Progenitor cell of endocrine pancreas (in vitro differentiated cells): ENCODE results near the gene SEM1. TPM values are rescaled to one million over a fixed set of nuclear protein-coding genes. Genes with fewer than 3 reads are reported as not detected.
"Not testable (repeated sequence)": the region's sequence is repeated elsewhere in the genome, so short reads cannot be mapped to it uniquely, and the experiment has no call there.

Experiments
- DNase-seq: peaks from one replicate; pipeline ENCODE4 v3.0.0; 2021; ENCODE audit warnings: low spot score; ENCODE audit not compliant: unreplicated experiment
- H3K27ac Mint-ChIP-seq: 2 replicates; pipeline ENCODE4 v1.8.0; 2021; ENCODE audit warnings: mild to moderate bottlenecking, moderate library complexity, mixed read lengths
- H3K27me3 Mint-ChIP-seq: 2 replicates; pipeline ENCODE4 v1.8.0; 2021; ENCODE audit warnings: mixed read lengths
- H3K36me3 Mint-ChIP-seq: 2 replicates; pipeline ENCODE4 v1.8.0; 2022; ENCODE audit warnings: mixed read lengths; ENCODE audit not compliant: insufficient read depth
- H3K4me1 Mint-ChIP-seq: 2 replicates; pipeline ENCODE4 v1.8.0; 2021; ENCODE audit warnings: low read depth, mixed read lengths
- H3K4me3 Mint-ChIP-seq: 2 replicates; pipeline ENCODE4 v1.8.0; 2021; ENCODE audit warnings: low read depth, mild to moderate bottlenecking, moderate library complexity, mixed read lengths
- H3K9me3 Mint-ChIP-seq: 2 replicates; pipeline ENCODE4 v1.8.0; 2021; ENCODE audit warnings: low read depth, mixed read lengths
- CTCF ChIP-seq: fragments of 200-600 bp; sonication (generic); IDR thresholded peaks from one replicate; pipeline ENCODE4 v1.5.0; 2021; ENCODE audit warnings: antibody characterized with exemption, mild to moderate bottlenecking; ENCODE audit not compliant: unreplicated experiment
- long read RNA-seq: library from polyadenylated mRNA; unstranded; transcript quantifications from one replicate; pipeline ENCODE4 v2.0.0, GENCODE V29; 2020
- total RNA-seq: library from RNA; stranded (reverse); gene quantifications from 2 replicates; pipeline ENCODE4 v1.2.1, GENCODE V29; 2021

SEM1 gene
- 62.9 and 64.2 TPM in 2 replicates for total RNA-seq
- long read RNA-seq, transcript SEM1-201 (3 exons, 1,314 nt): major isoform, 44 of 73 reads
- long read RNA-seq, partial matches to known transcripts: 3 of 73 reads
- long read RNA-seq, other reads (novel, unspliced or antisense): 20 of 73 reads

- TF ChIP-seq CTCF: no peak
- peak; percentile 40 for DNase-seq
- H3K27me3 Mint-ChIP-seq: peaks cover 8% of the 10 kb centered on the region
- H3K4me3 Mint-ChIP-seq: peak within 1 kb of the TSS; percentile 99
- peaks cover 16% of the 10 kb centered on the region for H3K9me3 Mint-ChIP-seq
- peaks cover 3% of the 10 kb centered on the region for H3K36me3 Mint-ChIP-seq
- H3K4me1 Mint-ChIP-seq: peaks cover 14% of the 10 kb centered on the region
- H3K27ac Mint-ChIP-seq: peak within 1 kb of the TSS; percentile 100
These were observed at the start of gene SEM1 for GRCh38 chr7:96709381-96710228. Gene SEM1 (minus strand): TSS chr7:96709846. CDS start chr7:96709763, 83 bp downstream.

DNA sequence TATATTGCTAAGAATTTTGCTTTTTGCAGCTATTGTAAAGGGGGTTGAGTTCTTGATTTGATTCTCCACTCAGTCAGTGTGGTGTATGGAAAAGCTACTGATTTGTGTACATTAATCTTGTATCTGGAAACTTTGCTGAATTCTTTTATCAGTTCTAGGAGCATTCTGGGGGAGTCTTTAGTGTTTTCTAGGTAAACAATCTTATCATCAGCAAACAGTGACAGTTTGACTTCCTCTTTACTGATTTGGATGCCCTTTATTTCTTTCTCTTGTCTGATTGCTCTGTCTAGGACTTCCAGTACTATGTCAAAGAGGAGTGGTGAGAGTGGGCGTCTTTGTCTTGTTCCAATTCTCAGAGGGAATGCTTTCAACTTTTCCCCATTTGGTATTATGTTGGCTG is 48.2 kb upstream of the SEM1 start:
- H3K27me3 Mint-ChIP-seq, H3K4me1 Mint-ChIP-seq, H3K27ac Mint-ChIP-seq, H3K4me3 Mint-ChIP-seq, DNase-seq, H3K36me3 Mint-ChIP-seq: not testable (repeated sequence)
- peaks cover 24% of the 10 kb centered on the region for H3K9me3 Mint-ChIP-seq

- H3K4me3 Mint-ChIP-seq: no peak overlapping the region
- H3K27ac Mint-ChIP-seq: no peak overlapping the region
- H3K9me3 Mint-ChIP-seq: peaks cover 4% of the 10 kb centered on the region
- DNase-seq: no peak
- no peaks in the 10 kb centered on the region for H3K4me1 Mint-ChIP-seq
- TF ChIP-seq CTCF: no peak
- H3K27me3 Mint-ChIP-seq: peaks cover 3% of the 10 kb centered on the region
- H3K36me3 Mint-ChIP-seq: no peaks in the 10 kb centered on the region
These were observed 37.8 kb upstream of the SEM1 start for GRCh38 chr7:96747418-96747940.

- no peak overlapping the region for H3K27ac Mint-ChIP-seq
- no peak for DNase-seq
- H3K9me3 Mint-ChIP-seq: no peaks in the 10 kb centered on the region
These were observed 30.5 kb upstream of the SEM1 start for GRCh38 chr7:96740130-96740529.

DNA sequence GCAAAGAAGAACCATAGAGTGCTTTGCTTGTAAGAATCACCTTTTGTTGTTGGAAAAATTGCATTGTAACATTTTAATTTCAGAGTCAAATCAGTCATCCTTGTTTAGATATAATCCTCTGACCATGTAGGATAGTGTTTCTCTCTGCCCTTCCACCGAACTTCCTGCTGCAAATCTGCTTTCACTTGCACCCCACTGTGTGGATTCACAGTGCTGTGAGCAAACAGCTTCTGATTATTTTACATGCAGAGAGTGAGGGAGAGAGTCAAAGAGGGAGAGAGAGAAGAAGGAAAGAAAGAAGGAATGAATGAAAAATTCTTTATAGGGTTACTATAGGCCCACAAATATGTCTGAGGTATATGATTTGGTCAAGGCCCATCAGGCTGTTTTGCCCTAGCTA is 30.0 kb upstream of the SEM1 start:
- no peak for TF ChIP-seq CTCF
- no peak for DNase-seq

More at GRCh38 chr7:96740130-96740529, 30.5 kb upstream of the SEM1 start:
- H3K36me3 Mint-ChIP-seq: no peaks in the 10 kb centered on the region
- no peak overlapping the region for H3K4me3 Mint-ChIP-seq
- peaks cover 26% of the 10 kb centered on the region for H3K27me3 Mint-ChIP-seq
- TF ChIP-seq CTCF: no peak
- H3K4me1 Mint-ChIP-seq: no peaks in the 10 kb centered on the region

More for the DNA sequence above, 30.0 kb upstream of the SEM1 start:
- no peak overlapping the region for H3K4me3 Mint-ChIP-seq
- H3K27ac Mint-ChIP-seq: no peak overlapping the region
- no peaks in the 10 kb centered on the region for H3K4me1 Mint-ChIP-seq
- no peaks in the 10 kb centered on the region for H3K36me3 Mint-ChIP-seq
- H3K9me3 Mint-ChIP-seq: no peaks in the 10 kb centered on the region
- H3K27me3 Mint-ChIP-seq: peaks cover 26% of the 10 kb centered on the region
